K562 treated with DMSO at 1 percent for 24 hours (cell line): ENCODE data around the gene CCT7. TPM values are rescaled to one million over a fixed set of nuclear protein-coding genes. Genes with fewer than 3 reads are reported as not detected.

Experiments
- total RNA-seq: library from RNA; unstranded; fragments of 300-600 nt; gene quantifications from 2 replicates; pipeline ENCODE4 v1.2.3, GENCODE V29; 2022; ENCODE audit warnings: low read depth; ENCODE audit not compliant: insufficient read depth

CCT7 gene
- 407 and 437 TPM in 2 replicates for total RNA-seq

DNA sequence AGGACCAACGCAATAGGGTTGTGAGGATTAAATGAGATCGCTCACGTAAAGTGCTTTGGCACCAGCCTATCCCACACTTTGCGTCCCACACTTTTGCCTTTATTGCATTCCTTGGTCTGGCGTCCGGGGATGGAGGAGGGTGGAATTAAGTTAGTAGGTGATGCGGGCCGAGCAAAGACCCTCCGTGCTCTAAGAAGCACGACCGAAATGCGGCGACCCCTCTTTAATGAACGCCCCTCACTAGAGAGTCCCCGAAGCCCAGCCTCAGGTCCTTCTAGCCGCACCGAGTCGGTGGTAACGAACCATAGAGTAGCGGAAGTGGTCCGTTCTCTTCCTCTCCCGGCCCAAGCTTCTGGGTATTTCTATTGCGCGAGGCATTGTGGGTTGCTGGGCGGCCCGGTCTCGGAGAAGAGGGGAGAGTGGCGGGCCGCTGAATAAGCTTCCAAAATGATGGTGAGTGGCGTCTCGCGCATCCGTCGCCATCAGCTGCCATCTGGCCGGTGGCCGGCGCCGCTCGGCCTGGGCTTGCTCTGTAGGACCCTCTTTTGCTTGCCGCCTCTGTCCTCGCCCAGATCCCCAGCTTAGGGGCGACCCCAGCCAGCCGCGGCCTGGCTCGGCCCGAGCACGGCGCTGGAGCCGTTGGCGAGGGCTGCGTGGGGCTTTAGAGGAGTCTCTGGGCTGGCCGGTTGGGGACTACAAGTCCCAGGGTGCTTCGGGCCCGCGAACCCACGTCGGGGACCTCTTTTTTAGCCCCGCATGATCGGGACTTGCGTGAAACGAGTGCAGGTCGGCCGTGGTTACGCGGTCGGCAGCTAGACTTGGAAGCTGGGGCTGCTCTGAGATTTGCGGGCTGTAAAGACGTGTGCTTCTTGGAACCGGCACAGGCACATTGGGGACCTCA lies at the start of gene CCT7:
TSS of gene CCT7 (plus strand) at position 377 of the 901 bp plus-strand sequence. CDS start at position 448, 71 bp downstream.

DNA sequence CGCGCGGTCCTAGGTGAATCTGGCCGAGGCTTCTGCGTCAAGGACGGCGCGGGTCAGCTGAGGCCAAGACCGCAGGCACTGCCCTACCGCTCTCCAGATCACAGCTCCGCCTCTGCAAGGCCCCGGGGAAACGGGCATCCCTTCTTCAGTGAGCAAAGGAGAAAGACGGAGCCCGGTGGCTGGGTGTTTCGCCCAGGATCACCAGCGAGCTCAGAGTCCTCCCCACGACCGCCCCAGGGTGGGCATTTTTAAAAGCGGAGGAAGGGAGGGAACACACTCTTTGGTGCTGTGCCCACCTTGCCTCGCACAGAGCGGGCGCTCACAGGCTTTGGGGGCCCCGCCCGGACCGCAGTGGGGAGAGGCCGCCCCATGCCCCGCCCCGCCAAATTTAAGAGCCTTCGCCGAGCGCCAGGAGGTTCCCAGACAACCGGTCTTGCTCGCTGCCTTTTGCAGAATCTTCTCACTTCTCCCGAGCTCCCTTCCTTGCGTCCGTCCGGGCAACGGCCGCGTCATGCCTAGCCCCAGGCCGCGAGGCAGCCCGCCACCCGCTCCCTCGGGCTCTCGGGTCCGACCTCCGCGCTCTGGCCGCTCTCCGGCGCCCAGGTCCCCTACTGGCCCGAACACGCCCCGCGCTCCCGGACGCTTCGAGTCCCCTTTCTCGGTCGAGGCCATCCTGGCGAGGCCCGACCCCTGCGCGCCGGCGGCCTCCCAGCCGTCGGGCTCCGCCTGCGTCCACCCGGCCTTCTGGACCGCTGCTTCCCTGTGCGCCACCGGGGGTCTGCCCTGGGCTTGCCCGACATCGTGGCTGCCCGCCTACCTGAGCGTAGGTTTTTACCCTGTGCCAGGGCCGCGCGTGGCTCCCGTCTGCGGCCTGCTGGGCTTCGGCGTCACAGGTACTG lies 31.7 kb upstream of the CCT7 start, which contains the start of gene NOTO:
TSS of gene NOTO (plus strand) at position 419 of the 899 bp plus-strand sequence. CDS start at position 512, 93 bp downstream.

DNA sequence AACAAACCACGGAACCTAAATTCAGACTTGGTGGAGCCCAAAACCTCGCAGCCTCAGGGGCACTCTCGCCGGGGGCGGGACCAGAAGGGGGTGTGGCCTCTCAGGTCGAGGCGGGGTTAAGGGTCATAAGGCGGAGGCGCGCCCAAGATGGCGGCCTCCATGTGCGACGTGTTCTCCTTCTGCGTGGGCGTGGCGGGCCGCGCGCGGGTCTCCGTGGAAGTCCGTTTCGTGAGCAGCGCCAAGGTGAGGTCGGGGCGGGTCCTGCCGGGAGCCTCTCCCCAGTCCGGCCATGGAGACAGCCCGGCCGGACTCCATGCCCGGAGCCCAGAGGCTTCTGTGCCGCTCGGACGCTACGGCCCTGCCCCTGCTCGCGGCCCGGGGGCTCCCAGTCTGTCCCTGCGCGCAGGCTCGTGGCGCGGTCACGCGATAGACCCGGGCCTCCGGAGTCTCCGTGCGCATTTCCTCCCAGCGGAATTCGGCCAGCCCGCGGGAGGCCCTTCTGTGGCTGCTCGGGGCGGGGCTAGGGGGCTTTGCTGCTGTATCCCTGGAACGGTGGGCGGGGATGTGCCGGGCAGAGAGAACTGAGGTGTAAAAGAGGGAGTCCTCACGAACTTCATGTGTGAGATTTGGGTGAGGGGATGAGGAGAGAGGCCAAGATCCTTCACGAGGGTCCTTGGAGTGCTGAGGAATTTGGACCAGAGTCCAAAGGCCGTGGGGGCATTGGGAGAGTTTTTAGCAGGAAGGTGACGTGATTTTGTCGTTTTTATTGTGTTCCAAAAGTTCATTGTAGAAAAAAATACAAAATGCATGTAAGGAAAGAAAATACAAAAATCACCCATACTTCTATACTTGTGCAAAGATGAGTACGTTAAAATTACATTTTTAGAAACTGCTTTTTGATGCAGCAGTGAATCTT lies 19.7 kb upstream of the CCT7 start, which contains the start of gene SMYD5:
TSS of gene SMYD5 (plus strand) at position 126 of the 916 bp plus-strand sequence. CDS start at position 148, 22 bp downstream.

DNA sequence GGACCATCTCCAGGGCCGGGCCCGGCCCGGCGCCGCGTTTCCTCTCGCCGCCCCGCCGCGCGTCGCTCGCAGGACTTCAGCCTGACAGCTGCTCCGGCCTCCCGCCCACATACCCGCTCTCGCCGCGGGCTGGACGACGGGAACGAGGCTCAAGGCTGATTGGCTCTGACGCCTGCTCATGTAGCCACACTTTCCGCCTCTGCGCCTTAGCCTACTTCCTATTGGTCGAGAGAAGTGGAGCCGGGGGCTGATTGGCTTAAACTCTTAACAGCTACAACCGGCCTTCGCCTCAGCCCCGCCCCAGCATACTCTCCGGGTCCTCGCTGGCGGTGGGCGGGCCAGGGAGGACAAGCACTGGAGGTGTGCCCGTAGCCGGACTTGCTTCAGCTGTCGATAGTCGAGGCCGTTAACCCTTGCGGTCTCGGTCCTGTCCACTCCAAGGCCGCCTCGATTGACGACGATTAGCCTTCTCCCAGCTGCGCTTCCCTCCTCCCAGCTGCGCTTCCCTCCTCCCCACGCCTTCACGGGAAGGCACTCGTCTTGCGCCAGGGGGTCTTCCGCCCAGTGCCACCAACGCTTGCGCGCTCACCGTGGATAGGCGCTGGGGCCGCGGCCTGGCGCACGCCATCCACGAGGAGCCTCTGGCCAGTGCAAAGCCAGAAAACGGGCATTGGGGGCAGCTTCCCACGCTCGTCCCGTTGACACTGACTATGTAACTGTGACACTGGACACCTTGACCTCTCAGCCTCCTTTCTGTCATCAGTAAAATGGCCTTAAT lies 765 bp upstream of the CCT7 start, which contains the start of gene PRADC1:
TSS of gene PRADC1 (minus strand) at position 86 of the 778 bp plus-strand sequence. CDS start at position 7, 79 bp downstream.

DNA sequence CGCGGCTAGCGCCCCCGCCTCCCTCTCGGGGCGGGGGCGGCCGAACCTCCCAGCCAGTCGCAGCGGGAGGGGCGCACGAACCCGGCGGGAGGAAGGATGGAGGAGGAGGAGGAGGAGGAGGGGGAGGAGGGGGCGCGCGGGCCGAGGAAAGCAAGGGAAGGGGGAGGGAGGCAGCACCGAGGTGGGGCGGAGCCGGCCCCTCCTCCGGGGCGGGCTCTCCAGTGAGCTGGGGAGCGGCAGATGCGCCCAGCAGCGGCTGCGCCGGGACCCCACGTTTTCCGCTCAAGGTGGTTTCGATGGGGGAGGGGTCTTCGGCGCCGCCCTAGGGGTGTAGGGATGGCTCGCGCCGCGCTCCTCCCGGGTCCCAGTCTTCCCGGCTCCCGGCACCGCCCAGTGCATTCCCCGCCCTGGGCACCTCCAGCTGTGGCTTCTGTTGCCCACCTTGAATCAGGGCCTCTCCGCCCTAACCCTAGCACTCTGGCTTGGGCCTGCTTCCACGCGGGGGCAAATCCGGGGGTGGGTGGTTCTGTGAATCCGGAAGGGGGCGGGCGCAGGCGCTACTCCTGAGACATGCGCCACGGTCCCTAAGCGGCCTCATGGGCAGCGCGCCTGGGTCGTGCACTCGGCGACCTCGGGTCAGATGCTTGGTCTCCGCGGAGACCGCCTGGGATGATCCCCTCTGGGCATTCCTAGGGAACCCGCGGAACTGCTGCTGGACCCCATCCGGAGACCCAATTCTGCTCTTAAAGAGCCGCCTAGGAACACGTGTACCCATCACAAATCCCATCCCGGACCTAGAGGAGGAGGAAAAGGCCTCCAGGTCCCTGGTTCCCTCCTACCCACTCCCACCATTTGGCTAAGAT lies 50.4 kb downstream of the CCT7 start, which contains the start of gene FBXO41:
TSS of gene FBXO41 (minus strand) at position 183 of the 863 bp plus-strand sequence. CDS start 14,848 bp downstream, outside the sequence.

DNA sequence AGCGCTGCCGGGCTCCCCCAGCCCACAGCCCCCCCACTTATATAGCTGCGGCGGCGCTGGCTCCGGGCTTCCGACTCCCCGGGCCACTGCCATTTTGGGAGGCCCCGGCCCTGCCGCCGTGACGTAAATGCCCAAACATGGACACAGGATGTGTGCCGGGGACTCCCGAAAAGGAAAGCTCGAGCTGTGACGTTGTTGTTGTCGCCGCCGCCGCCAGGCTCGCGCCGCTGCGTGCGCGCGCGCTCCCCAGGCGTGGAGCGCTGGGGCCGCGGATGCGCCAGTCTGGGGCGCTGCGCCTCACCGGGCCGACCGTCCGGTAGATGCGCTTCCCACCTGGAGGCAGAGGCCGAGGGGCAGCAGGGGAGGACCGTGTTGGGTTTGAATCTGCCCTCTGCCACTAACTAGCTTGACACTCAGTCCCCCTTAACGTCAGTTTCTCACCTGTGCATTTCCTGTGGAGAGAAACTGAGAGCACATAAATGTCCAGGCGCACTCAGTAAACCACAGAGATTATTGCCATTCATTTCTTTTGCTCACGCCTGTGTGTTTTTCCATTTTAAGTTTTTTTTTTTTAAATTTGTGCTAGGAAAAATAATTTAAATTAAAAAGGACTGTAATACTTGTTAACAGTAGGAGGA lies 59.5 kb downstream of the CCT7 start, which contains the start of gene EGR4:
TSS of gene EGR4 (minus strand) at position 15 of the 638 bp plus-strand sequence. CDS start 231 bp downstream, outside the sequence.

Other genes starting within 250 kb of the CCT7 start
- gene SFXN5, start 162.6 kb upstream of the CCT7 start, total RNA-seq: 19.3 and 27.3 TPM in 2 replicates
- gene RAB11FIP5, start 121.4 kb upstream of the CCT7 start, total RNA-seq: 8.0 and 9.0 TPM in 2 replicates
- gene NOTO, start 31.7 kb upstream of the CCT7 start, total RNA-seq: not detected in 2 replicates
- 11.6 and 12.8 TPM in 2 replicates for gene SMYD5, start 20.1 kb upstream of the CCT7 start, total RNA-seq
- 61.8 and 68.5 TPM in 2 replicates for gene PRADC1, start 1.1 kb upstream of the CCT7 start, total RNA-seq
- 2.0 and 2.2 TPM in 2 replicates for gene FBXO41, start 50.2 kb downstream of the CCT7 start, total RNA-seq
- gene EGR4, start 59.2 kb downstream of the CCT7 start, total RNA-seq: not detected in 2 replicates
- 7.3 and 8.0 TPM in 2 replicates for gene ALMS1, start 151.5 kb downstream of the CCT7 start, total RNA-seq